ENCODE measurements around the gene MRPL14.

The MRPL14 gene

GRCh38 chr6:44080561-44081521 lies 46.4 kb downstream of the MRPL14 start:
- DNase-seq (ENCODE audit: low read depth, low spot score): no peak

GRCh38 chr6:44079672-44080071 lies 47.6 kb downstream of the MRPL14 start:
- DNase-seq (ENCODE audit: low read depth, low spot score): no peak

DNA sequence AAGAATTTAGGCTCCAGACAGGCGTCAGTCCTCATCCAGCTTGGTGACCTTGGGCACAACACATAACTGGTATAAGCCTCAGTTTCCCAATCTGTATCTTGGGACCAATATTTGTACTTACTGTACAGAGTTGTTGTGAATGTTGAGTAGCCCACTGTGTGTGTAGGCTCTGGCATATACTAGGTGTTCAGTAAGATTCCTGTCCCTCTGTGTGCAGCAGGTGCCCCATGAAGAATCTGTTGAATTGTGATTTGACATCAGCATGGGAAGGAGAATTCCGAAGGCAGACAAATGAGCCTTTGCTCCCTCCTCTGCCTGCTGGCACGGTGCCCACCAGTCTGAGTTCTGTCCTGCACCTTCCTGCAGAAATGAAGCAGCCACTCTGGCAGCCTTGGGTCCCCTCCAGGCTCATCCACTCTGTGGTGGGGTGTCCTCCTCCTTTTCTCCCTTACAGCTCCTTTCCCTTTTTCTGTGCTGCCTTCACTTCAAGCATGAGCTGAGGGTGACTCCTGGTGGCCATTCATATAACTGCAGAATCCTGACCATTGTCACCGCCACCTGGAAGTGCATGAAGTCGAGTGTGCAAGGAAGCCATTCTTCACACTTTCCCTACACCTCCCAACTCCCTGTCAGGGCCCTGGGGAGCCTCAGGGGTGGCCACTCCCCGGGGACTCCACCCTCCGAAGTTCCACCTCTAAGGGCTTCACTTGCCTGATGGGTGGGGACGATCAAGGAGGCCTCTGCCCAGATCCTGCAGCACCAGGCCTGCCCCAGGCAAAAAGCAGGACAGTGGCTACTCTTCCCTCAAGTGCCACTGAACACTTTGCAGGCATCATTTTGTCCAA lies 48.2 kb downstream of the MRPL14 start:
- peak; percentile 86 for DNase-seq (ENCODE audit: low read depth, low spot score)

DNA sequence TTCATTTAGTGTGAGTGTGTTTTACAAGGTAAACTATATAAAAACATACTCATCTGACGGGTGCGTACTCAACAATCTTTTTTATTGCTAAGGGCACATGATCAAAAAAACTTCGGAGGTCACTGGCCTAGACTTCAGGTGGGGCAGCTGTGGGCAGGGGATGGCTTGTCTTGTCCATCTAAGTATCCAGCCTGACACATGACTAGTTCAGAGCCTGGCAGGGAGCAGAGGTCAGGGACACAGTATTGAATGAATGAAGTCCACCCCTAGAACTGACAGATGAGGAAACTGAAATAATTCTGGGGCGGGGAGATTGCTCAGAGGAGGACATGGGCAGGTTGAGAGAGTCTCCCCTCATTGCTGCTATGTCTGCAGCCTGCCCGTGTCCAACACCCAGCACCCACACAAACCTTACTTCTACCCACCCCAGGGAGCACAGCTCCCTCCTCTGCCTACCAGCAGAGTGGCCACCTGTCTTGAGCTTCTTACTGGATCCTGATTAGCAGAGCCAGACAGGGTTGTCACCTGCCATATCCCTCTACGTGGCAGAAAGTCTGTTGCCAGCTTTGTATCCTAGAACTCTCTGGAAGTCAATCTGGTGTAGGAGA lies 48.9 kb downstream of the MRPL14 start:
- DNase-seq (ENCODE audit: low read depth, low spot score): no peak

GRCh38 chr6:44077214-44077946 lies 49.9 kb downstream of the MRPL14 start:
- no peak for DNase-seq (ENCODE audit: low read depth, low spot score)

DNA sequence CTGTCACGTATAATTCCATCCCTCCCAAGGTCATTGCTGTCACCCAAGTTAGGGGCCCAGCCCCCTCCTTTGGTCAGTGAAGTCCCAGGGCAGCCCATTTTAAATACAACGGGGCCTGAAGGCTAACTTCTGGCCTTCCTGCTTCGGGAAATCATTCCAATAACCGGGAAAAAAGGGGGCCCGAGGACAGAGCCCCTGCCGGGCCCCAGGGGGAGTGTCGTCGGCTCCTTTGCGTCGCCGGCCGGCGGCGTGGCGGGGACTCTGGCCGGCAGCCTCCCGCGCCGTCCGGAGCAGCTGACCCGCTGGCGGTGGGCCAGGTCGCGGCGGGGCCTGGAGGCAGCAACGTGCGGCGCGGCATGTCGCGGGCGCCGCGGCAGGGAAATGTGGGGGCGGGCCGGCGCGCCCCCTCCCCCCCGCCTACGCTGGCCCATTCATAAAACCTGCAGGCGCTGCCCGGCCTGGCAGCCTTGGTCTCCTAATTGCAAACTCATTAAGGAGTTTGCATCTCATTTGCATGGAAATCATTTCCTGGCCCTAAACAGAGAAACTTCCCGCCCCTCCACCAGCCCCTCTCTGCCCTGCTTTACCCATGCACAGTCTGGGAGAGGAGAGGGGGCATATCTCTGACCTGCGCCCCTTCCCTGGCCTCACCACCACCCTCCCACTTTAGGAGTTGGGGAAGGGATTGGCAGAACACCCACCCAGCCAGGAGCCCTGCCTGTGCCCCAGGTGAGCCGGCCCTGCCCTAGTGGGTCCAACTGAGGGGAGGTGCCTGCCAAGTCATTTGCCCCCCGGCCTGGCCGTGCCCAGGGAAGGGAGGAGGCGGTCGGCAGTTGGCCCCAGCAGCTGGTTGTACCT lies 50.7 kb downstream of the MRPL14 start:
- peak; percentile 42 for DNase-seq (ENCODE audit: low read depth, low spot score)

DNA sequence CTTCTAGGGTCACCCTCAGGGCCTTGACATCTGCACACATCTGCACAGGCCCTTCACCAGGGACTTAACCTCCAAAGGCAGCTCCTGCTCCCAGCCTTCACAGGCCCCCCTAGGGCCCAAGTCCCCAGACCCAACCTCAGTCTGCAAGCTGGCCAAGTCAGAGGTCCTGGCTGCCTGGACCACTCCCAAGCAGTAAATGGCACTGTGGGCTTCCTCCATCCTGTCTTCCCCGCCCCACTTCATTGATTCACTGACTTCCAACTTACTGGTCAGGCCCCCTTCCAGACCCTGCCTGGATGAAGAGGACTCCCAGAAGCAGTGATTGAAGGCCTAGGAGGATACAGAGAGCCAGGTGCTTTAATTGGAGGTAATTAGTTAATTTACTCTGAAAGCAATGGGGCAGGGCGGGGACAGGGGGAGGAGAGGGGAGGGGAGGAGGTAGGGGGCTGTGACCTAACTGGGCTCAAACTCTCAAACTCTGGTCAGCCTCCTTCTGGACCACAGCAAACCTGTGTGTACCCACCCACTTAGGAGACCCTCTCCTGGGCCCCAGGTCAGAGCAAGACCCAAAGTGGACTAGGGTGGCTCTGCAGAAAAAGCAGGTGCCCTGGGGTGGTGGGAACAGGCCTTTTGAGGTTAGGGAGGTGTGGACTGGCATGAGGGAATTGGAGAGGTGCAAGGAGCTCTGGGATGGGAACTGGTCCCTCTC lies 51.5 kb downstream of the MRPL14 start:
- peak; percentile 36 for DNase-seq (ENCODE audit: low read depth, low spot score)

GRCh38 chr6:44074813-44075646 lies 52.2 kb downstream of the MRPL14 start:
- peak; percentile 36 for DNase-seq (ENCODE audit: low read depth, low spot score)

DNA sequence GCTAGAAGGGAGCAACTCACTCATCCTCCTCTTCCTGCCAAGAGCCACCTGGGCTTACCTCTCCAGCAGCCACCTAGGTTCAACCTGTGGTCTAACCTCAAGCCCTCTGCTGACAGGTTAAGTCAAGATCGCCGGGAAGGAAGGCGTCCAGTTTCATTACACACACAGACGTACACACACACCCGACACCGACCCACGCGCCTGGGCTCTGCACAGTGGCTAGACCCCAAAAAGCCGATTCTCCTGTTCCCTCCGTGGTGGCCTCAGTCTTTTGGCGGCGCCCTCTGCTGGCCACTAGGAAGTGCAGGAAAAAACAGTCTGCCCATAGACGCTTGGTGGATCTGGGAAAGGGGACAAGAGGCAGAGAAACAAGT lies 52.8 kb downstream of the MRPL14 start:
- peak; percentile 89 for DNase-seq (ENCODE audit: low read depth, low spot score)

GRCh38 chr6:44073612-44074438 lies 53.4 kb downstream of the MRPL14 start:
- peak; percentile 66 for DNase-seq (ENCODE audit: low read depth, low spot score)

DNA sequence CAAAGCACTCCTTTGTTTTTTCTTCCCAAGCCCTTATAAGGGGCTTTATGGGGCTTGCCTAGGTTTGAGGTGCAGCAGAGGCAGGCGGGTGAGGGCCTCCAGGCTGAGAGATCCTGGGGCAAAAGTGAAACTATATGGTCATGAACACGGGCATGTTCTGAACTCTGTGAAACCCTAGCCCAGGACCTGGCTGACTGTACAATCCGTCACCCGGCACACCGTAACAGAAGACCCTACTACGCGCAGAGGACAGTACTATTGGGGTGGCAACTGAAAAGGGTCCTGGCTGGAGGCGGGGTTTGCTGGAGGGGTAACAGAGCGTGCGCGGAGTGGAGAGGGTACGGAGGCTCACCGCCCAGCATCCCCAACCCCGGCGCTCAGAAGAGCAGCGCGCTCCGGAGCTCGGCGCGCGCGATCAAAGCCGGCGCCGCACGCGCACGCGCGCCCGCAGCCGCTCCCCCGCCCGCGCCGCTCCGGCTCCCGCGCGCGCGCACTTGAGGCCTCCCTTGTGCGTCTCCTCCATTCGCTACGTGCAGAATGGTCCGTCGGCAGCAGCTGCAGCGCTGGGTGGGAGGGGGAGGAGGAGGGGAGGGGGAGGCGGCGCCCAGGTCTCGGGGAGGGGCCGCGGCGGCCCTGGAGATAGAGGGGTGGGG lies 54.2 kb downstream of the MRPL14 start:
- DNase-seq (ENCODE audit: low read depth, low spot score): peak; percentile 72

GRCh38 chr6:44072452-44072958 lies 54.7 kb downstream of the MRPL14 start:
- DNase-seq (ENCODE audit: low read depth, low spot score): no peak

- DNase-seq (ENCODE audit: low read depth, low spot score): no peak
Measured at GRCh38 chr6:44071670-44072451, 55.4 kb downstream of the MRPL14 start.

DNA sequence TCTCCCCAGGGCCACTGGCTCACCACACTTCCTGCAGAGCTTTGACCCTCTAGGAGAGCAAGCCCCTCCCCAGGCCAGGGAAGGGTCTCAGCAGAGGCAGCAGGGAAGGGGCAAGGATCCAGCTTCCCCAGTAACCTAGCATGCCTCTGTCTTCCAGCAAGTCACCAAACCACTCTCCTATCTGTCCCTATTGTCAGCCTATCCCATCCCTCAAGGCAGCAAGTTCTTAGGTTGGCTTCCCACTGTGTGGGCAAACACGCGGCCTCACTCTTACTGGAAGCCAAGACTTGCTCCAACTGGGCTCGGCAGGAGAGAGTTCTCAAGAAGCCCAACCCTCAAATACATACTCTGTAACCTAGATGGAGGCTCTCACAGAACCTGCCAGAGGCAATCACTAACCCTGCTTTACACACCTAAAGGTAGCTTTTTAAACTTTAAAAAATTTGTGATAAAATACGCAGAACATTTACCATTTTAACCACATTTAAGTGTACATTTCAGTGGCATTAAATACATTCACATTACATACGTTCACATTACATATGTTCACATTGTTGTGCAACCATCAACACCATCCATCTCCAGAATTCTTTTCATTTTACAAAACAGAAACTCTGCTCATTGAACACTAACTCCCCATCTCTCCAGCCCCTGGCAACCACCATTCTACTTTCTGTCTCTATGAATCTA lies 58.5 kb downstream of the MRPL14 start:
- DNase-seq (ENCODE audit: low read depth, low spot score): peak; percentile 90

DNA sequence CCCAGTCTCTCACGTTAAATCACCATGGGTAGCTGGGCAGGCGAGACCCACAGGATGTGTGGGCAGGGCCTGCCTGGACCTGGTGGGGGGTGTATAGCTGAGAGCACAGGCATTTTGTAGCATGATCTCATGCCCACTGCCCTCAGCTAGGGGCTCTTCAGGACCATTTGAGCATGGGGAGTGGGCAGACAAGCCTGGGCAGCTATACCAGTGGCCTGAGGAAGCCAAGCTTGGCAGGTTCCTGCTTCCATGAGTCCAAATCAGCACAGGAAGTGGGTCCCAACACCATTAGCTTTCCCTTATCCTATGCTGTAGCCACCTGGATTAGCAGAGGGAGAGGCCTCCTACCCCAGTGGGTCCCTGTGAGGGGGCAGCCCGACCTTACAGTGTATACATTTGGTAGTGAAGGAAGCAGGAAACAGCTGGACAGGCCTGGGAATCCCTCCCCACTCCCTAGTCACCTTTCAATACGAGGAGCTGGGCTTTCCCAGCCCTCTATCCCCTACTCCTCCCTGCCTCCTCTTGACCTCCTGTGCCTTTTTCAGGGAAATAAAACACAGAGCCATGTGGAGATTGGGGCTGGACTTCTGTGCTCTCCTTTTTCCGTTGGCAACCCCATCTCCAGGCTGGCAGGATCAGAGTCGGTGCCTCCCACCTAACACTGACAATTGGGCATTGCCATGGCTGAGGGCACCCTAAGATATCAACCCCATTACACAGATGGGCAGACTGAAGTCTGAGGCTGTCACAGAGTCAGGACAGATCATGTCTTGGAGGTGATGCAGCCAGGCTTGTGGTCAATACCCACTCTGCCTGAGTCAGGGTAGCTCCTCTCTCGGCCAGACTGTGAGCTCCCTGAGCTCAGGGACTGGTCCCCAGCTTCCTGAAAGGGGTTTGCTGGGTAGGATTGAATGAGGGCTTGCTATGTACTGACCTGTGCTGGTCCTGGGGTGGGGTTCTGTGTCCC lies 59.8 kb downstream of the MRPL14 start:
- no peak for DNase-seq (ENCODE audit: low read depth, low spot score)
